Measurements from ENCODE around the gene RWDD4. TPM values are rescaled to one million over a fixed set of nuclear protein-coding genes. Genes with fewer than 3 reads are reported as not detected.
A peak's percentile ranks its signal among the peaks of the same experiment; 100 is the strongest.

RWDD4 gene
- 46.1 and 49.5 TPM in 2 replicates for total RNA-seq (2014; rRNA removed; shearing (Covaris generic))
- polyA plus RNA-seq (2014; cell fraction: nucleus; rRNA removed): 47.1 and 49.6 TPM in 2 replicates

GRCh38 chr4:183659029-183659871 lies at the start of gene RWDD4, which contains the start of gene TRAPPC11:
TSS of gene RWDD4 (minus strand) at chr4:183659185. CDS start at chr4:183658952, 233 bp downstream.
TSS of gene TRAPPC11 (plus strand) at chr4:183659293. CDS start at chr4:183663868, 4,575 bp downstream.
- peak; percentile 93 for DNase-seq (ENCODE audit: extremely low read depth, low read depth)

GRCh38 chr4:183702492-183702891 lies 43.5 kb upstream of the RWDD4 start:
- no peak for DNase-seq (ENCODE audit: extremely low read depth, low read depth)

DNA sequence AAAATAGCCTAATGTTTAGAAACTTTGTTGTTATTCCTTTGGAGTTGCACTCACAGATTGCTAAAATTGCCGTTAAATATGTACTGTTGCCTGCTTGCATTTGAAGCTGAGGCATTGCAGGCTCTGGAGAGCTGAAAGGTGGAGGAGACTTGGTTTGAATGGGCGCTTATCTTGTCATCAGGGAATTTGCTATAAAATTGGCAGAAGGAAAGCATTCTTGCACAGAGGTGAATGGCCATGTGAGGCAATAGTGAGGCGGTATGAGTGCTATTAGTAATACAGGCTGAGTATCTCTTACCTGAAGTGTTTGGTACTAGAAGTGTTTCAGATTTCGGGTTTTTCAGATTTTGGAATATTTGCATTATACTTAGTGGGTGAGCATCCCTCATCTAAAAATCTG lies 41.4 kb upstream of the RWDD4 start:
- no peak for DNase-seq (ENCODE audit: extremely low read depth, low read depth)

- no peak for DNase-seq (ENCODE audit: extremely low read depth, low read depth)
Observed at GRCh38 chr4:183698909-183699308, 39.9 kb upstream of the RWDD4 start.

DNA sequence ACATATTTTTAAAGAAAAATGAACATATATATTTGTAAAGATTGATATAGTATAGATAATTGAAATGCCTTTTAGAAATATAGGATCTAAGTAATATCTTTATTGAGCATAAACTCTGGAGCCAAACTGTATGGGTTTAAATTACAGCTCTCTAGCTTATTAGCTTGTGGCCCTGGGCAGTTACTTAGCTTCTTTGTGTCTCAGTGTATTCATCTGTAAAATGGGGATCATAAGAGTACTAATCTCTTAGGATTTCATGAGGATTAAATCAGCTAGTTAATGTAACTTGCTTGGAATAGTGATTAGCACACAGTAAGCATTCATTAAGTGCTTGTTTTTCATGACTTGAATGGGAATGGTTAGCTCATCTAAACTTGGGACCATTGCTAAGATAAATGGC lies 32.9 kb upstream of the RWDD4 start:
- DNase-seq (ENCODE audit: extremely low read depth, low read depth): no peak

DNA sequence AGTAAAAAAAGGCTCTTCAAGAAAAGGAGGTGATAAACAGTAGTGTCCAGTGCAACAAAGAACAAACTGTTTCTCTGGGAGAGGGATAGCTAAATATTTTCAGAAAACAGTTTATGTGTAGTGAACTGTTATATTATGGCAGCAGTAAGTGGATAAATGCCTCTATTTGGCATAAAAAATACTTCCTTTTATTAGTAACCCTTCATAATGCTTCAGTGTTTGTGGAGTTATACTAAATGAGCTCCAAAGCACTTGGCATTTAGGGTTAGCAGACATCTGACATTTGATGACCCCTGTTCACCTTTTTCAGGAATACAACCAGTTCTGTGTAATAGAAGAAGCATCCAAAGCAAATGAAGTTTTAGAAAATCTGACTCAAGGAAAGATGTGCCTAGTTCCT lies 32.0 kb upstream of the RWDD4 start:
- no peak for DNase-seq (ENCODE audit: extremely low read depth, low read depth)

GRCh38 chr4:183688216-183688615 lies 29.2 kb upstream of the RWDD4 start:
- no peak for DNase-seq (ENCODE audit: extremely low read depth, low read depth)

- no peak for DNase-seq (ENCODE audit: extremely low read depth, low read depth)
Observed at GRCh38 chr4:183686461-183686860, 27.5 kb upstream of the RWDD4 start.

DNA sequence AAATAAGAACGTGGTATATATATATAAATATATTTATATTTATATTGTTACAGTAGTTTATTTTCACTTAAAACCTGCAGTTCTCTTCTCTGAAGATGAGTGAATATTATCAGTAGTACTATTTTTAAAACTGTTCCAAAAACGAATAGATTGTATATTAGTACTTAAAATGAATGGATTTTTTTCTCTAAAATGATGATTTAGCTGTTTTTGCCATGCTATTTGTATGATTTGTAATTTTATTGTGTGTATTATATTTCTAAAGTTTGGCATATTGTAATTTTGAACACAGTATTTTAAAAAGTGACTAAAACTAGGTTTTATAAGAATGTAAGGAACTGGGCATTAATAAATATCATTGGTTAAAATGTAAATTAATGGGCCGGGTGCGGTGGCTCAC lies 22.1 kb upstream of the RWDD4 start:
- DNase-seq (ENCODE audit: extremely low read depth, low read depth): no peak

DNA sequence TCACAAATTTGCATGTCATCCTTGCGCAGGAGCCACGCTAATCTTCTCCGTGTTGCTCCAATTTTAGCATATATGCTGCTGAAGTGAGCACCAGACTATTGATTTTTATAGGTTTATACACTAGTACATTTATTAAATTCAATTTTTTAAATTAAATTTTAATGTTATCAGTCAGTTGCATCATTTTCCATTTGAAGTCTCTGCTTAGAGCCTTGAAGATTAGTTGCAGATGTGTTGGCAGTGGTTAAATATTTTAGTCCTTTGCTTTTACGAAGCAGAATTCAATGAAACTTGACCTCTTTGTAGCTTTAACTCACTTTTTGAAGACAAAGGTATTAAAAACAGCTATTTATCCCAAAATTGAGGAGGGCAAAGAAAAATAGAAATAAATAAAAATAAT lies 16.6 kb upstream of the RWDD4 start:
- DNase-seq (ENCODE audit: extremely low read depth, low read depth): no peak

GRCh38 chr4:183674153-183674552 lies 15.2 kb upstream of the RWDD4 start:
- DNase-seq (ENCODE audit: extremely low read depth, low read depth): no peak

DNA sequence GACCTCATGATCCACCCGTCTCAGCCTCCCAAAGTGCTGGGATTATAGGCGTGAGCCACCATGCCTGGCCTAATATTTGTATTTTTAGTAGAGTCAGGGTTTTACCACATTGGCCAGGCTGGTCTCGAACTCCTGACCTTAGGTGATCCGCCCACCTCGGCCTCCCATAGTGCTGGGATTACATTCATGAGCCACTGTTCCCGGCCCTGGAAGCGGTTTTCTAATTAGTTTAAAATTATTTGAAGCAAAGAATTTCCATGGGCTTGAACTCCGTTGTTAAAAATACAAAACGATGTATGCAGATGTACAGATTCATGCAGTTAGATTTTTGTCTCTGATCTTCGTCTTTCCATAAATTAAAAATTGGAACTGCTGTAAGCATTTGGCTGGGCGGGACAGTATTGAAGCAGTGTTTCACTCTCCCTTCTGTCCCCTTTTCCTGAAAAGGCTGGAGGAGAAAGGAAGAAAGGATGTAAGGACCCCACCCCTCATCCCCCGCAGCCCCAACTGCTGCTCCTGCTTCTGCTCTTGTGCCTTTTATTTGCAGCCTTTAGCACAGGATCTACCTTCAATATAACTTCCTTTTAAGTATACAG lies 12.1 kb upstream of the RWDD4 start:
- no peak for DNase-seq (ENCODE audit: extremely low read depth, low read depth)

GRCh38 chr4:183670251-183670650 lies 11.3 kb upstream of the RWDD4 start:
- no peak for DNase-seq (ENCODE audit: extremely low read depth, low read depth)

DNA sequence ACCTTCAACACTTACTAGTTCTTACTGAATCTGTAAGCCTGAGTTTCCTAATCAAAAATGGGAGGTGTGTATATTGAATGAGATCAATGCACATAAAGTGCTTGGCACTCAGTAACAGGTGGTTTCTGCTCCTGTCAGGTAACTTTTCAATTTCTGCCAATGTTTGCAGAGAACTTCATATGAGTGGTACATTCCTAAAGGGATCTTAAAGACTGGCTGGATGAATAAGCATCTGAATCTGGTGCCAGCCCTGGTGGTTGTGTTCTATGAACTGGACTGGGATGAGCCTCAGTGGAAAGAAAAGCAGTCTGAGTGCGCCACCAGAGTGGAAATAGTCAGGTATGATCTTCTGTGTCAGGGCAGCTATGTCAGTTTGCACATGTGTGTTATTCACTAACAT lies 7.1 kb upstream of the RWDD4 start:
- no peak for DNase-seq (ENCODE audit: extremely low read depth, low read depth)

- no peak for DNase-seq (ENCODE audit: extremely low read depth, low read depth)
Observed at GRCh38 chr4:183659872-183660242, 872 bp upstream of the RWDD4 start.

- DNase-seq (ENCODE audit: extremely low read depth, low read depth): no peak
Observed at GRCh38 chr4:183658362-183659028, 490 bp downstream of the RWDD4 start.

DNA sequence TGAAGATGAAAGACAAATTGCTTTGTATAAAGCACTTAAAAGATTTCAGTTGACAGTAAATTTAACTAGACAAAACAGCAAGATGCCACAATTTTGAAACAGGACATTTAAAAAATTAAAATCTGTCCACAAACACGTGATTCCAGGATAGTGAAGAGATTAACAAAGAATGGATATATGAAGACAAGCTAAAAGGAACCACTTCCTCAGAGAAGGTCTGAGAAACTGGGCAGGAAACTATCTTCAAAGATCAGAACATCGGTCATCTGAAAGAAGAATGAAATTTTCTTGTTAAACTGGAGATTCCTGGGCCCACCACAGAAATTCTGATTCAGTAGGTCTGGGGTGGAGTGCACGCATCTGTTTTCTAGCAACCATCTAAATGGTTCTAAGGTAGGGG lies 1.4 kb downstream of the RWDD4 start:
- no peak for DNase-seq (ENCODE audit: extremely low read depth, low read depth)

DNA sequence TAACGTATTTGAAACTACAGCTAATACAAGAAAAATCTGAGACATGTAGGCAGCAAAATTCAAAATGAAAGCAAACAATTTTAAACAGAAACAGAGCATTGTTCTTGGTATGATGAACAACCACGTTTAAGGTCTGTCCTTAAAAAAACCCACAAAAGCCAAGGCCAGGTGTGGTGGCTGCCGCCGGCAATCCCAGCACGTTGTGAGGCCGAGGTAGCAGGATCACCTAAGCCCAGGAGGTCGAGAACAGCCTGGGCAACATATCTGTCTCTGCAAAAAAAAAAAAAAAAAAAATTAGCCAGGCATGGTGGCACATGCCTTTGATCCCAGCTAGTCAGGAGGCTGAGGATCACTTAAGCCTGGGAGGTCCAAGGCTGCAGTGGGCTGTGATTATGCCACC lies 13.7 kb downstream of the RWDD4 start:
- DNase-seq (ENCODE audit: extremely low read depth, low read depth): no peak

- DNase-seq (ENCODE audit: extremely low read depth, low read depth): no peak
Observed at GRCh38 chr4:183639291-183639690, 19.7 kb downstream of the RWDD4 start.

GRCh38 chr4:183638436-183638835 lies 20.5 kb downstream of the RWDD4 start:
- no peak for DNase-seq (ENCODE audit: extremely low read depth, low read depth)

- DNase-seq (ENCODE audit: extremely low read depth, low read depth): peak; percentile 56
Observed at GRCh38 chr4:183637461-183637860, 21.5 kb downstream of the RWDD4 start.

DNA sequence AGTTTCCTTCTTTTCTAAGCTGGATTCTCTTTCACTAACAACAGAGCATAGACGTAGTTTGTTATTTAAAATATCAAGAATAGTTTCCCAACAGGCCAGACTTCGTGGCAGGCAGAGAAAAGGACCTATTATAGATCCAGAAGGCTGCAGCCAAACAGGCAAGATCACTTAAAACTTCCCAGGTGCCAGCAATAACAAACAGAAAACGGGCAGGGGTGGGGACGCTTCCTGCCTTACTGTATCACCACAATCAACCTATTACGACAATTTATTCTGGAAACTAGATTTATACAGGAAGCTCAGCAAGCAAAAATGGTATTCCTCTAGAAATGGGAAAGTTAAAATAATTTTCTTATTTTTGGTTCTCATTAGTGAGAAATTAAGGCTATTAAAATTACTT lies 22.1 kb downstream of the RWDD4 start:
- peak; percentile 58 for DNase-seq (ENCODE audit: extremely low read depth, low read depth)

All from NCI-H460 (cell line).